K562 (cell line): ENCODE data around the gene DPM2. TPM values are rescaled to one million over a fixed set of nuclear protein-coding genes. Genes with fewer than 3 reads are reported as not detected.

ENCODE experiments used
- ATF1 ChIP-seq, 2 experiments: fragments of 450-650 bp in 1 of 2; IDR thresholded peaks; 2 replicates each; pipeline ENCODE4 v1.6.1; 2016; ENCODE audit warnings: missing compliant biosample characterization in 1 of 2, missing genetic modification characterization in 1 of 2
- CEBPZ ChIP-seq: fragments of 150-350 bp; IDR thresholded peaks from 2 replicates; pipeline ENCODE4 v1.6.1; 2014; ENCODE audit warnings: low read depth, mild to moderate bottlenecking, low read length, borderline replicate concordance
- ESRRB ChIP-seq: fragments of 250-450 bp; sonication (Bioruptor Pico); IDR thresholded peaks from 2 replicates; pipeline ENCODE4 v1.5.0; 2020; ENCODE audit warnings: mild to moderate bottlenecking, moderate library complexity, borderline replicate concordance
- FOXK2 ChIP-seq, 2 experiments: fragments of 450-650 bp; IDR thresholded peaks in 1 of 2; conservative IDR thresholded peaks in 1 of 2; 2 replicates each; pipeline ENCODE4 v1.6.1; 2016; ENCODE audit warnings: low read depth in 2 of 2, mild to moderate bottlenecking in 1 of 2
- JUN ChIP-seq, 2 experiments: sonication (generic) in 1 of 2; formaldehyde crosslinking in 1 of 2; IDR thresholded peaks; 2 replicates each; pipeline versions ENCODE4 v1.6.1 to v1.8.0; 2012 to 2022; ENCODE audit warnings: borderline replicate concordance in 2 of 2, mild to moderate bottlenecking in 2 of 2, improper control_type of control experiment in 1 of 2, low read depth in 1 of 2, low read length in 1 of 2, missing genetic modification reagents in 1 of 2
- KDM5B ChIP-seq: fragments of 200-600 bp; sonication (generic); IDR thresholded peaks from 2 replicates; pipeline ENCODE4 v1.6.1; 2012; ENCODE audit warnings: low read depth, mild to moderate bottlenecking, moderate library complexity, low read length, control low read depth, inconsistent platforms; ENCODE audit not compliant: insufficient replicate concordance
- MAFF ChIP-seq: IDR thresholded peaks from 2 replicates; pipeline ENCODE4 v1.6.1; 2012; ENCODE audit warnings: low read length, improper control_type of control experiment
- MITF ChIP-seq: IDR thresholded peaks from 2 replicates; pipeline ENCODE4 v1.6.1; 2014; ENCODE audit warnings: antibody characterized with exemption
- NFRKB ChIP-seq: fragments of 450-650 bp; IDR thresholded peaks from 2 replicates; pipeline ENCODE4 v1.6.1; 2016; ENCODE audit warnings: low read depth
- NR2C2 ChIP-seq, 2 experiments: fragments of 200-800 bp in 1 of 2; sonication (Bioruptor generic) in 1 of 2; sonication (generic) in 1 of 2; formaldehyde crosslinking in 1 of 2; IDR thresholded peaks; 2 replicates each; pipeline versions ENCODE4 v1.6.1 to v1.8.0; 2016 to 2022; ENCODE audit warnings: mild to moderate bottlenecking in 1 of 2, missing compliant biosample characterization in 1 of 2, missing genetic modification characterization in 1 of 2, missing genetic modification reagents in 1 of 2
- PTTG1 ChIP-seq: fragments of 450-650 bp; IDR thresholded peaks from 2 replicates; pipeline ENCODE4 v1.6.1; 2016; ENCODE audit warnings: low read depth, mild to moderate bottlenecking, missing genetic modification characterization, missing compliant biosample characterization
- SMARCA5 ChIP-seq: fragments of 450-650 bp; IDR thresholded peaks from 2 replicates; pipeline ENCODE4 v1.6.1; 2016
- ZBED1 ChIP-seq: IDR thresholded peaks from 2 replicates; pipeline ENCODE4 v1.6.1; 2014
- ZNF589 ChIP-seq: fragments of 200-800 bp; sonication (Bioruptor generic); IDR thresholded peaks from 2 replicates; pipeline ENCODE4 v1.6.1; 2016; ENCODE audit warnings: low read depth, missing genetic modification characterization, missing compliant biosample characterization
- ZNF695 ChIP-seq: fragments of 450-650 bp; formaldehyde crosslinking; IDR thresholded peaks from 2 replicates; pipeline ENCODE4 v1.4.0; 2020; ENCODE audit warnings: mild to moderate bottlenecking, moderate library complexity
- ZNF740 ChIP-seq, 3 experiments: fragments of 200-800 bp in 1 of 3; sonication (Bioruptor generic) in 1 of 3; sonication (generic) in 1 of 3; formaldehyde crosslinking in 1 of 3; IDR thresholded peaks; 2 replicates each; pipeline versions ENCODE4 v1.6.1 to v1.8.0; 2016 to 2022; ENCODE audit warnings: mild to moderate bottlenecking in 2 of 3, missing compliant biosample characterization in 2 of 3, missing genetic modification characterization in 2 of 3, missing genetic modification reagents in 1 of 3
- polyA plus RNA-seq, 8 experiments: library from polyadenylated mRNA; depleted of rRNA in 4 of 8; stranded (reverse) in 5 of 8; unstranded in 3 of 8; fragments of >200 nt; fragmentation: Nextera tagmentation in 2 of 8; fragmentation: Illumina TruSeq in 1 of 8; extraction: Ambion mirVana in 2 of 8; extraction: Trizol in 1 of 8; gene quantifications; 2 replicates each; pipeline versions ENCODE4 v1.2.1 to v1.2.3, GENCODE V29; 2011 to 2014; ENCODE audit warnings: inconsistent platforms in 1 of 8, missing spikeins in 1 of 8
- total RNA-seq, 7 experiments: library from RNA; depleted of rRNA in 6 of 7; stranded (reverse); fragments of >200 nt in 6 of 7; fragmentation: Illumina TruSeq in 2 of 7; extraction: Trizol in 2 of 7; gene quantifications; 2 replicates each; pipeline versions ENCODE4 v1.2.1 to v1.2.3, GENCODE V29; 2011 to 2021; ENCODE audit warnings: low replicate concordance in 1 of 7

Gene DPM2
- total and polyA plus RNA-seq, 9 of the 15 experiments (the other 6 are each of a cell fraction or from before 2014, with no cell fraction given), result 43.5 to 126 (median 71.1) TPM

- 0 out of 2 replicates have a peak, but pooled peaks have one; percentile 13 for TF ChIP-seq MITF
- TF ChIP-seq FOXK2 (conservative IDR thresholded peaks at IDR 0.05 in 1 of 2, IDR thresholded peaks at IDR 0.05 in 1 of 2; ENCODE audit: low read depth in 2 of 2), result peak; percentile 52 to 59; a peak in 2 of 4 replicates
- TF ChIP-seq ZNF740 (CRISPR knock-in tag; IDR thresholded peaks at IDR 0.05), result 0 out of 2 replicates have a peak, but pooled peaks have one; percentile 40
- no peak for TF ChIP-seq ZNF740 (tag; IDR thresholded peaks at IDR 0.05)
- no peak for TF ChIP-seq NR2C2 (CRISPR knock-in tag; IDR thresholded peaks at IDR 0.05)
- peak; percentile 14 for TF ChIP-seq NR2C2 (tag; IDR thresholded peaks at IDR 0.05)
- TF ChIP-seq JUN (IDR thresholded peaks at IDR 0.05; ENCODE audit: borderline replicate concordance, low read depth, low read length), result peak; percentile 67; the same call in 1 of the 2 replicates
- TF ChIP-seq JUN (CRISPR knock-in tag; IDR thresholded peaks at IDR 0.05; ENCODE audit: borderline replicate concordance), result no peak
- TF ChIP-seq CEBPZ, result no peak
- TF ChIP-seq MAFF, result no peak
- no peak for TF ChIP-seq ESRRB
- TF ChIP-seq KDM5B, result no peak
- TF ChIP-seq ZBED1, result no peak
- TF ChIP-seq ZNF695 (CRISPR knock-in tag), result no peak
- peak; percentile 73; the same call in 1 of the 2 replicates for TF ChIP-seq NFRKB
- no peak for TF ChIP-seq ATF1 (CRISPR knock-in tag; IDR thresholded peaks at IDR 0.05)
- peak; percentile 64 for TF ChIP-seq ATF1 (tag; IDR thresholded peaks at IDR 0.05)
- no peak for TF ChIP-seq PTTG1 (tag)
- TF ChIP-seq SMARCA5, result peak; percentile 48; the same call in 1 of the 2 replicates
- no peak for TF ChIP-seq ZNF589 (CRISPR knock-in tag)
These were observed 6.4 kb downstream of the DPM2 start (continued) for GRCh38 chr9:127931092-127931881.
